Limb (tissue), 2 donors: Measurements from ENCODE around the gene SUFU.
A peak's percentile ranks its signal among the peaks of the same experiment; 100 is the strongest.
"Not testable (repeated sequence)": the region's sequence is repeated elsewhere in the genome, so short reads cannot be mapped to it uniquely, and the experiment has no call there.

Experiments
- DNase-seq, 2 donors: peaks; one replicate each; pipeline ENCODE4 v3.0.0-alpha.2; 2016; ENCODE audit errors: extremely low spot score in 2 of 2

SUFU gene

DNA sequence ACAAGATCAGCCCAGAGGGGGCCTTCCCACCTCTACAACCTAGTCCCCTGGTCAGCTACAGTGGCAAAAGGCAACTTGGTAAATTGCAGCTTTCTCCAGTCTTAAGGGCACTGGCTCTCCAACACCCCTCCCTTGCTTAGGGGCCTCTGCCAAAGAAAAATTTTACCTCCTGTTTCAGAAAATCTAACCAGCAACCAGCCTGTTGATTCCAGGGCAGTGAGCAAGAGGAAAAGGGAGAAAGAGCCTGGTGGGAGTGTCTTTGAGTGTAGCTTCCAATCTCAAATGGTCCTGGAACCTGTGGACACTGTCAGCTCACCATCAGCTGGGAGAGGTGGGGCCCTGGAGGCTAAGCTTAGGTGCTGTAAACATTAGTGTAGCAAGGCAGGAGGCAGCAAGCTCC, 24.1 kb upstream of the SUFU start:
- no peak for DNase-seq

DNA sequence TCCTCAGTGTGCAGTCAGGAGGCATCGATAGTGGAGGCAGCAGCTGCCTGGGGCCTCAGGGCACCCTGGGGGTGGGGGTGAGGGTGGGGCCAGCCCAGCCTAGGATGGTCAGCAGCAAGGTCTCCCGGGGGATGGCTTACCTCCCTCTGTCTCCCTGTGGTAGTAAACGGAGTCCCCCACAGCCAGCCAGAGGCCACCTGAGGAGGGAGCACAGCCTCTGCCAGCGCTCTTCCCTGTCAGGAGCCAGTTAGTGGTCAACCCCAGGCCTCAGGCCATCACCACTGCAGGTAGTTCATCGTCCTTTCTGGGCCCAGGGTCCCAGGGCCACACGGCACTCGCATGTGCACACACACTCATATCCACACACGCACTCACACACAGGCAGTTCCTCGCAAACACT, 23.4 kb upstream of the SUFU start:
- DNase-seq: no peak

DNA sequence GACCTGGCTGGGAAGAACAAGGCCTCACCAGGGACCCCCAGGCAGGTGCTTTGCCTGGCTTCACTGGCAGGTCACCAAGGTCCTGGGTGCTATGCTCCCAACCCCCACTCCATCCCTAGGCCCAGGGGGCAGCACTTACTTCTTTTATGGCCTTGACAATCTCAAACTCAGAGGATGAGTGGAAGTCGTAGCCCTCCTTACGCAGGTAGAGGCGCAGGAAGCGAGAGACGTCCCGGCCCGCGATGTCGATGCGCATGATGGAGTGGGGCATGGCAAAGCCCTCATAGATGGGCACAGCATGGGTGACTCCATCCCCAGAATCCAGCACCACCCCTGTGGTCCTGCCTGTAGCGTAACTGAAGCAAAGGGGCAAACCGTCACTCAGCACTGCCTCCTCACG, 19.8 kb upstream of the SUFU start:
- DNase-seq: no peak

DNA sequence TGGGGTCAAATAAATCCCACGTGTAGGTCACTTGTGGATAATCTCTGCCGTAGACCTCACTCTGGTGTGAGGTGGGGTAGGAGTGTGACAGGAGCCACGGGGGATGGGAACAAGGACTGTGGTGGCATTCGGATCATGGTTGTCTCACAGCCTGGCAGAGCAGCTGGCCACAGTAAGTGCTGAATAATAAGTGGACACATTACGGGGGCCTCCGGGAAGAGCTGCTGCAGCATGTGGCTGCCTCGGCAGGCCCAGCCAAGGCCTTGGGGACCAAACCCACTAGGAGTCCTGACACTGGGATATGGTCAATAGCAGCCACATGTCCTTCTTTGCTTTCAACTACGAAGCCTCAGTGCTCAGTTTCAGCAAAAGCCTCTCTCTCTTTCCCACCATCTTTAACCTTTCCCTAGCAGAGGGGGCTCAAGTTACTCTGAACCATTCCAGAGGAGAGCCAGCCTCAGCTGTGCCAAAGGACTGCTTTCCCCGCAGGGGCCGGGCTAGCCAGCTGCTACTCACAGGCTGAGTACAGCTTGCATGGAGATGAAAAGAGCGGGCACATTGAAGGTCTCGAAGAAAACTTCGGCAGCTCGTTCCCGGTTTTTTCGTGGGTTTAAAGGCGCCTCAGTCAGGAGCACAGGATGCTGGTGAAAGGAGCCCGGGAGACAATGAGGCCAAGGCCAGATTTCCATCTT, 18.5 kb upstream of the SUFU start:
- DNase-seq: peak; percentile 59 to 63

DNA sequence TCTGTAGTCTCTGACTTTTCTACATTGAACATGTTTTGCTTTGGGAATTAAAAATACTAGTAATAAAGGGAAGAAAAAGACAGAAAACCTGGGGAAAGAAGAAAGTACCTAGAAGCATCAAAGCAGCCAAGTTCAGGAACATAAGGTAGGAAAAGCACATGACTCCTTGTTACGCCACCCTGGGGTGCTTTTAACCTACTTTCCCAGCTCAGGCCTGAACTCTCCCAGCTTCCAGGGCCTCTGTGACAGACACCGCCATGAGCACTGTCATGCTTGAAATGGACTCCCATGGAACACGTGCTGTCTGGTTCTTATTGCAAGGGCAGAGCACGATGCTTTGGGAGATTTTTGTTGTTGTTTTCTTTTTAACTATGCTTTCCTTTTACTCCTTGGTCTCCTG, 12.6 kb upstream of the SUFU start:
- no peak for DNase-seq

DNA sequence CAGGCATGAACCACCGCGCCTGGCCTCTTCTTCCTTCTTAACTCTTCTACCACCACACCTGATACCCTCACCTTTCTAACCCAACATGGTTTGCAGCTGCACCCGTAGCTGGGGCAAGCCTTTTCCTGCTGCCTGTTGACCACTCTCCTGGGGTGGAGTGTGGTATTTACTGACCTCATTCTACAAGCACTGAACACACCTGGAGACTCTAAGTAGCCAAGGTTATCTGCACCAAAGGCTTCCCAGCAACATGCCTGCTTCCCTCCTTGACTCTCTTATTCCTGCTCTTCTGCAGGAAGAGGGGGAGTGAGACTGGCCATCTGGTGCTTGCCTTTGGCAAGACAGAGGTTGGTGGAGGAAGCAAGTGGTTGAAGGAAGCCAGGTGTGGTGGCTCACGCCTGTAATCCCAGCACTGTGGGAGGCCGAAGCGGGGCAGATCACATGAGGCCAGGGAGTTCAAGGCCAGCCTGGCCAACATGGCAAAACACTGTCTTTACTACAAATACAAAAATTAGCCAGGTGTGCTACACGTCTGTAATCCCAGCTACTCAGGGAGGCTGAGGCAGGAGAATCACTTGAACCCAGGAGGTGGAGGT, 11.3 kb upstream of the SUFU start:
- no peak for DNase-seq

DNA sequence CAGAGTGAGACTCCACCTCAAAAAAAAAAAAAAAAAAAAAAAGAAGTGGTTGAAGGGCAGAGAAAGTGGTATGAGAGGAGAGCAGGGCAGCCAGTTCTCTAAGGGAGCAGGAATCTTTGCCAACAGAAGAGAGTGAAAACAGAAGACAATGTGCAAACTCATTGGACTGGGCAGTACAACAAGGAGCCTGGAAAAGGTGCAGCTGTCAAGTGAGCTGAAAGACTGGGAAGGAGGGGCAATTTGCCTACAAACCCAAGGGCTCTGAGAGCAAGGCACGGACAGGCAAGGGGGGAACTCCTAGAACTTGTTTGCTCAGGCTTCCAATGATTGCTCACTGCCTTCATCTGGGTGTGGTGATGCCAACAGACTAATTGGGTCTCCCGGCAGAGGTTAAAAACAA, 10.8 kb upstream of the SUFU start:
- no peak for DNase-seq

DNA sequence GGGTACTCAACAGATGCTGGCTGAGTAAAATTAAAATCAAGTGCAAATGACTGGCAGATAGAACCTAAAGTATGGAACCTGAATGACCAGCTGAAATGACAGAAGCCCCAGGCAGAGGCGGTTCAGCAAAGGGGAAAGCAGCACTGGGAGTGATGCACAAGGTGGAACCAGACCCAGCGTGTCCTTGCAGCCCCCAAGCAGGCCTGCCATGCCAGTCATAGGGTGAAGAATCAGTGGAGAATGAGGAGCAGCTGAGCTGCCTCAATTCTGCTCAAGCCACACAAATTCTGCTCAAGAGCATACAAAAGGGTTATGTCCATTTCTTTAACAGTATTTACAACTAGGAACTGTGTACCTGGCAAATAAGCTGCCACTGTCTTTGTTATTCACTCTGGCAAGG, 10.0 kb upstream of the SUFU start:
- DNase-seq: no peak

DNA sequence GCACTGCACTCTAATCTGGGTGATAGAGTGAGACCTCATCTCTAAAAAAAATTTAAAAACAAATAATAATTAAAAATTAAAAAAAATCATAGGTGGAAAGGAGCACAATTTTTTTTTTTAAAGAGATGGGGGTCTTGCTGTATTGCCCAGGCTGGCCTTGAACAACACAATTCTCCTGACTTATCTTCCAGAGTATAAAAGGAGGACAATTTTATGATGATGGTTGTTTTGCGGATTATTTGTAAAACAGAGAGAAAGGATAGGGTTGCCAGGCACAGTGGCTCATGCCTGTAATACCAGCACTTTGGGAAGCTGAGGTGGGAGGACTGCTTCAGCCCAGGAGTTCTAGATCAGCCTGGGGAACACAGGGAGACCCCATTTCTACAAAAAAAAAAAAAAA, 6.2 kb upstream of the SUFU start:
- DNase-seq: no peak

DNA sequence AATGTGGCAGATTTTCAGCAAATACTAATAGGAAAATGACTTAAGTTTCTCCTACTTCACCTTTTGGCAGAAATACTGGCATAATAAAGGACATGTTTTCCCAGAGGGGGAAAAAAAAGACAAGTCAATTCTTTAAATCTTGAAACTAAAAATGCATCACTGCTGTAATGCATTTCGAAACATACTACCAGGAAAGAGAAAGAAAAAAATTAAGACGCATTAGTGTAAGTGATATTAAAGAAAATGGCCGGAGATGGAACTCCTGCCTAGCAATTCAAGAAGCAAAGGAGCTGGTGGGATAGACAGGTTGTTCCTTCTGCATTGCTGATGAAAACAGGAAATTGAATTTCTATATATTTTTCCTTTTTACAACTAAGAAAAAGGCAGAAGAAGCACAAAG, 4.4 kb upstream of the SUFU start:
- no peak for DNase-seq

DNA sequence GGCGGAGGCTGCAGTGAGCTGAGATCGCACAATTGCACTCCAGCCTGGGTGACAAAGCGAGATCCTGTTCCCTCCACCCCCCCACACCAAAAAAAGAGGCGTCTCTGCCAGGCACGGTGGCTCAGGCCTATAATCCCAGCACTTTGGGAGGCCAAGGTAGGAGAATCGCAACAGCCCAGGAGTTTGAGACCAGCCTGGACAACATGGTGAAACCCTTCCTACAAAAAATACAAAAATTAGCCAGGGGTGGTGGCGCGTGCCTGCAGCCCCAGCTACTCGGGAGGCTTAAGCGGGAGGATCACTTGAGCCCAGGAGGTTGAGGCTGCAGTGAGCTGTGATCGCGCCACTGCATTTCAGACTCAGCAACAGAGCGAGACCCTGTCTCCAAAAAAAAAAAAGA, 3.1 kb upstream of the SUFU start:
- DNase-seq: not testable (repeated sequence)

DNA sequence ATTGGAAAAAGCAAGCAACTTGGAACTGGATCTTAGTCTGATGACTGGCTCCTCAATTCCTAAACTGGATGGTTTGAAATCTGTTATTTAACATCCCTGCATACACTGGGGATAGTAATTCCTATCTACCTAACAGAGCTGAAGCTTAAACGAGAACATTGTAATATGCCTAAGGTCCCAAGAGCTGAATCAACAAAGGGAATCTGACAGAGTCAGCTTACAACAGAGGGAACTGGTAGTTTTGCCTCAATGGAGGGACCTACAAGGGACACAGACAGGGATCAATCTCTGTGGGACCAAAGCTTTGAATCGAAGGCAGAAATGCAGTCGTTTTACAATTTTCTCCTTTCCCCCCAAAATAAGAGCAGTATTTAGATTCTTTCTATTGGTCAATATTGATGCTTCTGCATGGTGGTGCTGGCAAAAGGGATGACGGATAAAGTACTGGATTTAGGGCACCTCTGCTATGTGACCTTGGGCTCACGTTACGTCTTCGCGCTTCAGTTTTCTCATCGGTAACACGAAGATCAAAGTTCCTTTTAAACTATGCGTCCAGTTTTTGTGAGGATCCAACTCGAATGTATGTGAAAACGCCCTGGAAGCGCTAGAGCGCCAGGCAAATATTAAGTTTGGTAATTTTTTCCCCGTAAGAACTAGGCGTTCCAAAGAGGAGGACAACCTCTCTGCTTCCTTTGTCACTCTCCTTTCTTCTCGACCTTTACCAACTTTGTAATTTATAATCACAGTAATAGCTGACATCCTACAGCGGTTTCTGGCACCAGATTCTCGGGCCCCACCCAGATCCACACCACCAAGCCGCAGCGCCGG, 2.4 kb upstream of the SUFU start:
- no peak for DNase-seq

DNA sequence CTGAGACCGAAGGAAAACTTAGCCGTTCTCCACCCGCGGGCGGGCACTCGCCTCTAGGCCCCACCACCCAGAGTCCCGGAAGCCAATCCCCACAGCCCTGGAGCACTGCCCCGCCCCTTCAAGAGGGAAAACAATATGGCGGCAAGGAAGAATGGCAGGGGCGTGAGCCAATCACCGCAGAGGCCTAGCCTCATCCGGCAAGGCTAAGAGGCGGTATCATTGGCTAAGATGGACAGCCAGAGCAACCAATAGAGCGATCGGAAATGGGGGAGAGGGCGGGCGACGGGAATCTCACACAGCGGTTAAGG, 1.8 kb upstream of the SUFU start:
- DNase-seq: peak; percentile 99

DNA sequence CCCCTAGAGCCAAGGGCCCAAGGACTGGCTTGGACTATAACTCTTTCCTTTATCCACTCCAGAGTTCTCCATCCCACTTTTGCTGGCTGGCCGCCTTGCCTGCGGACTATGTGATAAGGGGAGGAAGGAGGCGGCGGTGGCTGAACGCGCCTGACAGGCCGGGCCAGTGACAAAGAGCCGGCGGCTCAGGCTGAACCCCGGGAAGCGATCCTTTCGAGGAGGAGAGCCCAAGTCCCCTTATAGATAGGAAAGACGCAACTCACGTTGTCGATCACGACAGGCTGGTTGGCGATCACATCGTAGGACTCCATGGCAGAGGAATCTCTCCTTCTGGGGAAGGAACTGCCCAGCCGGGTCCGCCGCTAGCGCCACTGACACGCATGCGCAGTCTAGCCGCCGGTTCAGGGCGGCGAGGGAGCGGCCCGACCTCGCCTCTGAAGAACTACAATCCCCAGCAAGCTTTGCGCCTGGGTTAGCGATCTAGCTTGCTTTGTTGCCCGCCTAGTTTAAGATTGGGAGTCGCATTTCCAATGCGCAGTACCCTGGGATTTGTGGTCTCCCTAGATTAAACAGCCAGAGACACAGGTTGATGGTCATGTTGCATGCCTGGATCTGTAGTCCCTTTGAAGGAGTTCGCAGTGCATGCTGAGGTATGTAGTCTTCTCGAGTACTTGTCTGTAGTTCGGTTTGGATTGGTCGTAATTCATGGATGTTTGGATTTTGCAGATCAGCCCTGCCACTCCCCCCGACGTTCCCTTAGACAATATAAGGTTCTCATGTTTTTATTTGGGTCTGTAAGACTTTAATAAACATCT, 1.2 kb upstream of the SUFU start, which contains the start of gene ACTR1A:
Gene ACTR1A, minus strand, starts transcription at position 376 of the 815 bp plus-strand sequence. Its CDS starts 65 bp downstream, at position 311.
- peak; percentile 97 to 98 for DNase-seq

DNA sequence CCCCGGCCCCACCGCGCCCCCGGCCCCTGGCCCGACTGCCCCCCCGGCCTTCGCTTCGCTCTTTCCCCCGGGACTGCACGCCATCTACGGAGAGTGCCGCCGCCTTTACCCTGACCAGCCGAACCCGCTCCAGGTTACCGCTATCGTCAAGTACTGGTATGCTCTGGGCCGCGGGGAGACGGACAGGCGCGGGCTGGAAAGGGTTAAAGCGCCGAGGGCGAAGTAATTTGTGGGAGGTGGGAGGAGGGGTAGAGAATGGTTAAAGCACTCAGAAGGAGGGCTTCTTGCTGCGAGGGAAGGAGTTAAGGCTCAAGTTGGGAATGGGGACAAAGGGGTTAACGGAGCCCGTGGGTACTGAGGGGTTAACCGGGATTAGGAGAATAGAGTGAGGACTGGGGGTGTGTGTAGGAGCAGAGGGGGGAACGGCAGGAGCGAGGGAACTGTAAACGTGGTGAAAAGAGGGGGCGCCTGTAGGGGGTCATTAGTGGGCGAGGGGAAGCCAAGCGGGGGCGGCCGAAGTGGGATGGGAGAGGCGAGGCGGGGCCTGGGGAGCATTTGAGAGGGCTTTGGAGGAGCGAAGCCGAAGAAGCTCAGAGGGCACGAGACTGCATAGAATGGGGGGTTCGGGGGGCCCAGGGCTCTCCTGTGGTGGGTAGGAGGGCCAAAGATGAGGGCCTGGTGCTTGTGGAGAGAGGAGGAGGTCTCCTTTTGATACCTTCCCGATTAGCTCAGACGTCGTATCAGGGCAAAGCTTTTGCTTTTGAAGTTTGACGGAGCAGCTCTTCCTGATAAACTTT, 605 bp downstream of the SUFU start:
- peak; percentile 21 to 67 for DNase-seq

DNA sequence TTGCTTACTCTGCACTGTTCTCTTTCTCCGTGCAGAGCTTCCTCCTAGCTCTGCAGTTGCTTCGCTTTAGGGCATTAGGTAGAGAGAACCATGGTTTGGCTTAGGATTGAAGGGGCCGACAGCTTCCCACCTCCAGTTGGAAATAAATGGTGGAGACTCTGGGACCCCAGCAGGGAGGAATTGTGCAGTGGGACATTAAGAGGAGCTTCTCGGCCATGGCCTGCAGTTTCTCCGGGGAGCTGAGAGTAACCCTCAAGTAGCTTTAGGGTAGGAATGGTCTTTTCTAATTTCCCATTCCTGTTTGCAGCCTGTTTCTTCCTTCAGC, 1.2 kb downstream of the SUFU start:
- no peak for DNase-seq

DNA sequence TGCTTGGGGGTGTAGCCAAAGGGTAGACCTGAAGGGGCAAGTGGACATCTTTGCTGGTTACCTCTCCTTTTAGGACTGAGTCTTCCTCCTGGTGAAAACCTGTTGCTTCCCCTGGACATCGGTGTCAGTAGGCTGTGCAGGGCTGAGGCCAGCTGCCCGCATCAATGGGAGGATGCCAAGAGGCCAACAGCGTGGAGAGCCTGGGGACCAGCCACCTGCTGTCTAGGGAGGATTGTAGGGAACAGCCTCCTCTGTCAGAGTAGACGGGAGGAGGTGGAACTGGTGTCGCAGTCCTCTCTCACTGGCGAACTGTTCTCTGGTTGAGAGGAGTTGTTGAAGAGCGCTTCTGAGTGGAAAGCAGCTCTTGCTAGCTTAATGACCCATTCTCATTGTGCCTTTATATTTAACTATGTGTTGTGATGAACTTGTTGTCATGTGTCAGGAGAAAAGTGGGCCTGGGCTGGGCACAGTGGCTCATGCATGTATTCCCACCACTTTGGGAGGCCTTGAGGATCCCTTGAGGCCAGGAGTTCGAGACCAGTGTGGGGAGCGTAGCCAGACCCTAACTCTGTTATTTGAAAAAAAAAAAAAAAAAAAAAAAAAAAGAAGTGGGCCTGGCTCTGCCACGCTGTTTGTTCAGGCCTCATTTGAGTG, 1.8 kb downstream of the SUFU start:
- DNase-seq: peak in 1 of 2 donors; percentile 9

DNA sequence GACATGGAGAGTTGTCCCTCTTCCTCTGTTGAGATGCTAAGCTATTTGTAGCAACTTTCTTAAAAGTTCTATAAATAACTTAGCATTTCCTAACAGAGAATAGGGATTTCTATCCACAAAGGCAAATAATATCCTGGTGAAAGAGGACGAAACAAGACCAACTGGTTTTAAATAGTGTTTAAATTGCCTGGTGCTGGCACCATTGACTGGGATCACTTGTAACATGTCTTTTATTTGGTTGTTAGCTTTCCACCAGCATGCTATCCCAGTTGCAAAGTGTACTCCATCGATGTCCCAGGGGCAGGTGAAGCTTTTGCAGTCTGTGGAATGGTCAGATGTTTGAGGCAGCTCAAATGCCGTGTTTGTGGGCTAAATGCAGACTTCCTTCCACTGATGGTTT, 3.7 kb downstream of the SUFU start:
- no peak for DNase-seq

DNA sequence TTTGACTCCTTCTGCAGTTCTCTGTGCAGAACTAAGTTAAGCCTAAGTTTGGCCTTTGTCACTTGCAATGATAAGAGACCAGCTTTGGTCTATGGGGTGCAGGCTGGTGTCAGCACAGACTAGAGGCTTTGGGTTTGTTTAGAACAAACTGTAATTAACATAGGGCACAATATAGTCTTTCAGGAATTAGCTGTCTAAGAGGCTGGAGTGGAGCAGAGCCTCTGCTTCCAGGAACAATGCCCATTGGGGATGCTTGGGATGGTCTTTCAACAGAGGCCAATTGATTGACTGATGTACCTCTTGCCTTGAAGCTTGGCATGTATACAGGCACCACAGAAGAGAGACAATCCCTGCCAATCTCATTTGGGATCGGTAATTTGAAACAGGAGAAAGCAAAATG, 4.7 kb downstream of the SUFU start:
- DNase-seq: no peak

DNA sequence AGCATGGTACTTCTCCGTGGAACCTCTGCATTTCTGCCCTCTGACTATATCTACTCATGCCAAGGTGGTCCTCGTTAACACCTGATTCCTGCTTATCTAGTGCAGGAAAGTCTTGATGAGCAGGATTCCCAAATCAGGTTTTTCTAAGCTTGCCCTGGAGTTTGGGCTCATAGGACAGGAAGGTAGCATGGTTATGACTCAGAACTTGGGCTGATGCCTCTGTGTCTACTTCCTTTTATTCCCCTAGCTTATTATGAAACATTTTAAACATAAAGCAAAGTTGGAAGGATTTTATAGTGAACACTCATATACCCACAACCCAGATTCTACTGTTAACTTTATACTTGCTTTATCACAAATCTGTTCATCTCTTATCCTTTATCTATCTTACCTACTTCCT, 5.6 kb downstream of the SUFU start:
- DNase-seq: no peak
